GM10847 (cell line): ENCODE results near the gene XG.

Experiments used
- POLR2A ChIP-seq: IDR thresholded peaks from 2 replicates; pipeline ENCODE4 v1.6.1; 2011; ENCODE audit not compliant: insufficient read length; ENCODE audit errors: extremely low read depth

Gene XG

GRCh38 chrX:2862404-2862803 lies 110.6 kb downstream of the XG start:
- no peak for TF ChIP-seq POLR2A

GRCh38 chrX:2863646-2864045 lies 111.8 kb downstream of the XG start:
- no peak for TF ChIP-seq POLR2A
